Lung (tissue), 12 donors: ENCODE data around the gene PRPF6. TPM values are rescaled to one million over a fixed set of nuclear protein-coding genes. Genes with fewer than 3 reads are reported as not detected.

Experiments
- ATAC-seq: fragments of 200-7000 bp; cut with Tn5 transposase; one replicate; pipeline ENCODE4 v1.9.1; 2020; ENCODE audit warnings: moderate number of reproducible peaks; ENCODE audit not compliant: insufficient read depth, low FRiP score
- DNase-seq, 3 donors: peaks; one replicate each; pipeline ENCODE4 v3.0.0-alpha.2; 2013 to 2017
- H3K27ac ChIP-seq, 2 donors: one replicate each; pipeline ENCODE4 v1.5.1; 2013; ENCODE audit warnings: mild to moderate bottlenecking in 2 of 2, moderate library complexity in 2 of 2, control low read depth in 1 of 2, inconsistent platforms in 1 of 2, low read depth in 1 of 2, low read length in 1 of 2
- H3K27me3 ChIP-seq, 3 donors: one replicate each; pipeline ENCODE4 v1.5.1; 2013; ENCODE audit warnings: low read length in 2 of 3; ENCODE audit not compliant: control insufficient read depth in 3 of 3, insufficient read depth in 3 of 3
- H3K36me3 ChIP-seq, 4 donors: one replicate each; pipeline ENCODE4 v1.5.1; 2013; ENCODE audit warnings: low read length in 4 of 4, mild to moderate bottlenecking in 1 of 4, moderate library complexity in 1 of 4; ENCODE audit not compliant: control insufficient read depth in 4 of 4, insufficient read depth in 4 of 4
- H3K4me1 ChIP-seq, 5 donors: one replicate each; pipeline ENCODE4 v1.5.1; 2013; ENCODE audit warnings: low read length in 5 of 5, mild to moderate bottlenecking in 2 of 5, moderate library complexity in 1 of 5; ENCODE audit not compliant: control insufficient read depth in 5 of 5, insufficient read depth in 5 of 5
- H3K4me3 ChIP-seq: one replicate; pipeline ENCODE4 v1.5.1; 2013; ENCODE audit warnings: mild to moderate bottlenecking, control low read depth, moderate library complexity
- H3K9ac ChIP-seq, 2 donors: one replicate each; pipeline ENCODE4 v1.5.1; 2013; ENCODE audit warnings: low read length in 2 of 2, control low read depth in 1 of 2; ENCODE audit not compliant: insufficient read depth in 1 of 2
- H3K9me3 ChIP-seq, 4 donors: one replicate each; pipeline ENCODE4 v1.5.1; 2013; ENCODE audit warnings: low read length in 3 of 4, mild to moderate bottlenecking in 1 of 4, moderate library complexity in 1 of 4; ENCODE audit not compliant: control insufficient read depth in 4 of 4, insufficient read depth in 3 of 4
- WGBS, 2 donors: extraction: QIAGEN DNeasy Blood & Tissue Kit; methylation state at CpG; one replicate each; pipeline ENCODE4 v1.1.7; 2013; 5-methylcytosine and 5-hydroxymethylcytosine counted together
- polyA plus RNA-seq, 2 donors: library from polyadenylated mRNA; stranded (reverse); fragments of 200-250 nt; gene quantifications; one replicate each; pipeline ENCODE4 v1.2.1, GENCODE V29; 2013
- total RNA-seq, 2 donors: library from RNA; depleted of rRNA in 1 of 2; stranded (reverse); fragments of >200 nt in 1 of 2; gene quantifications; one replicate each; pipeline ENCODE4 v1.2.1, GENCODE V29; 2014 to 2021
- TF ChIP-seq, protein P1 (sequence below): IDR thresholded peaks from 2 replicates; pipeline ENCODE4 v1.5.1; 2012; ENCODE audit warnings: mild to moderate bottlenecking; ENCODE audit errors: control extremely low read depth, extremely low read depth
- donor health status: control.
- donor health status: control.
- donor health status: Bipolar disorder and iron deficiency.
- donor health status: healthy.
- donor health status: DM: yes; HTN: yes; CAD: no.

Gene PRPF6
- total and polyA plus RNA-seq, 4 donors: 43.6 to 65.0 (median 54.2) TPM

DNA sequence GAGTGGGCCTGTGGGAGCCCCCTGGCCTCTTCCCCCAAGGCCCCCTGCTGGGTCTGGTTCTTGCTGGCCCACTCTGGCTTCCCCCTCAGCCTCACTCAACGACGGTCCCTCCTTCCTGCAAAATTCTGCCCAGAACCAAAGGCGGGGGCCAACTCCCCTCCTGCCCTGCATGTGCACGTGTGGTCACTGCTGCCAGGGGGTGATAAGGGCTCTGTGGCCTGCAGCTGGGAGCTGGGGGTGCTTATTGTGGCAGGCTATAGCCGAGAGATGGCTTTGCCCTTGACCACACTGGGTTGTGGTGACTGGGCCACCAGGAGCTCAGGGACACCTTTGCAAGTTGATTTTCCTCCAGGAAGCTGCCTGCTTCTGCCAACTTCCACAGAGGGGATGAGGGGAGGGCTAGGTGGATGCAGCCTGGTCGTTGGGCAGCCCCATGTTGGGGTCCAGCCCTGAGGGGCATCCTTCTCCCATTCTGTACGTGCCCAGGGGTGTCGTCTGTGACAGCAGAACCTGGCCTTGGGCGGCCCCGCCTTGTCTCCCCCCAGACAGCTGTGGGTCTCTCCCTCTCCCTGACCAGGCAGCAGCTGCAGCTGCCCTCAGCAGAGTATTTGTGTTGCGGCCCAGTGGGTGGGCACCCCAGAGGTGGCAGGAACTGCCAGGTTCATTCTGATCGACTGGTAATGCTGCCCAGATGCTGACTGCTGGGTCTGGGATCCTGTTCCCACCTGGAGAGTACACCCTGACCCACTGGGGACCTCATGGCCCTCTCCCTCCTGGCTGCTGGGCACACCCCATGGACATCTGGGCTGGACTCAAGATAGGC lies 87.7 kb downstream of the PRPF6 start:
- TF ChIP-seq, protein P1, sequence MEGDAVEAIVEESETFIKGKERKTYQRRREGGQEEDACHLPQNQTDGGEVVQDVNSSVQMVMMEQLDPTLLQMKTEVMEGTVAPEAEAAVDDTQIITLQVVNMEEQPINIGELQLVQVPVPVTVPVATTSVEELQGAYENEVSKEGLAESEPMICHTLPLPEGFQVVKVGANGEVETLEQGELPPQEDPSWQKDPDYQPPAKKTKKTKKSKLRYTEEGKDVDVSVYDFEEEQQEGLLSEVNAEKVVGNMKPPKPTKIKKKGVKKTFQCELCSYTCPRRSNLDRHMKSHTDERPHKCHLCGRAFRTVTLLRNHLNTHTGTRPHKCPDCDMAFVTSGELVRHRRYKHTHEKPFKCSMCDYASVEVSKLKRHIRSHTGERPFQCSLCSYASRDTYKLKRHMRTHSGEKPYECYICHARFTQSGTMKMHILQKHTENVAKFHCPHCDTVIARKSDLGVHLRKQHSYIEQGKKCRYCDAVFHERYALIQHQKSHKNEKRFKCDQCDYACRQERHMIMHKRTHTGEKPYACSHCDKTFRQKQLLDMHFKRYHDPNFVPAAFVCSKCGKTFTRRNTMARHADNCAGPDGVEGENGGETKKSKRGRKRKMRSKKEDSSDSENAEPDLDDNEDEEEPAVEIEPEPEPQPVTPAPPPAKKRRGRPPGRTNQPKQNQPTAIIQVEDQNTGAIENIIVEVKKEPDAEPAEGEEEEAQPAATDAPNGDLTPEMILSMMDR: no peak
- DNase-seq: no peak
- Histone ChIP-seq H3K4me1 (peaks cover 4 to 14% (median 8%) of the 10 kb centered on the region in 5 donors), H3K36me3 (peaks cover 0 to 23% (median 11%) of the 10 kb centered on the region in 4 donors), H3K9me3 (no peaks in the 10 kb centered on the region), H3K4me3 (no peak overlapping the region), H3K9ac (no peak overlapping the region), H3K27ac (no peak overlapping the region), H3K27me3 (no peaks in the 10 kb centered on the region)
- 62 to 78% methylated on average over 12 of the region's 12 CpGs for WGBS, 2 donors
- no peak for ATAC-seq

DNA sequence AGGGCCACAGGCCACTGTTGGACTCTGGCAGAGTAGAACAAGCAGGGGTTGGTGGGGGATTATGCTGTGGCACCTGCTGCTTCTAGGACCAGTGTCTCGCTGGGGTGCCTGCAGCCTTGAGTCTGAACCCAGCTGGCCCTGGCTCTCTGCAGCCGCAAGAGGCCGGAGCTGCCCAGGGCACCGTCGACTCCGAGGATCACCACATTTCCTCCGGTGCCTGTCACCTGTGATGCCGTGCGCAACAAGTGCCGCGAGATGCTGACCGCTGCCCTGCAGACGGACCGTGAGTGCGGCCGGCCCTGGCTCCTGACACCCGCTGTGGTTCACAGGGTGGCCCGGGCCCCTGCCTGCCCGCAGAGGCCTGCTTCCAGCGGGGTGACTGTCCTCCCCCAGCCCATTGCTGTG lies 88.3 kb downstream of the PRPF6 start:
- Histone ChIP-seq H3K9ac (no peak overlapping the region), H3K4me1 (peaks cover under 1 to 8% (median 2%) of the 10 kb centered on the region in 5 donors), H3K36me3 (peaks cover 0 to 24% (median 14%) of the 10 kb centered on the region in 4 donors), H3K27ac (no peak overlapping the region), H3K9me3 (no peaks in the 10 kb centered on the region), H3K27me3 (no peaks in the 10 kb centered on the region), H3K4me3 (no peak overlapping the region)
- ATAC-seq (no peak), DNase-seq (no peak)
- WGBS, 2 donors: 87 to 89% methylated on average over 20 of the region's 20 CpGs
- TF ChIP-seq, protein P1: no peak

DNA sequence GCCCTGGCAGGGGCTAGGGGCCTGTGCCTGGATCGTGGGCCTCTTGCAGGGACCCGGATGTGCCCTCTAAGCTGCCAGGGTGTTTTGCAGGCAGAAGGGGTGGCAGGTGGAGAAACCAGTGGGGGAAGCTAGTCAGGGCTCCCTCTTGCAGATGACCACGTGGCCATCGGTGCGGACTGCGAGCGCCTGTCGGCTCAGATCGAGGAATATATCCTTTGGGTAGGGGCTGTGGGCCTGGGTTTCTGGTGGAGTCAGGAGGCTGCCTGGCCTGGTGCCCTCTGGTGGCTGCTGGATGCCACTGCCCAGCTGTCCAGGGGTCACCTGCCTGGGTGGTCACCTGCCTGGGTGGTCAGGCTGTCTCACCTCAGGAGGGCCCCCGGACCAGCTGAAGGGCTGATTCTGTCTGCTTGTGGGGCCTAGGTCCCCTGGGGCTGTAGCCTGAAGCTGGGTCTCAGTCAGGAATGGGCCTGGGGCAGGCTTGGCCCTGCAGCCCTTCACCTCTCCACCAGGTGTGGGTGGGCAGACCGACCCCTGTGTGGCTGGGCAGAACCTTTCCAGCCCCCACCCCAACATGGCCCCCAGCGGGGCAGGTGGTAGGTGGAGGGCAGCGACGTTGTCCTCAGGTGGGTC lies 88.8 kb downstream of the PRPF6 start:
- H3K27me3 ChIP-seq: no peaks in the 10 kb centered on the region
- WGBS, 2 donors: 54 to 61% methylated on average over 14 of the region's 14 CpGs
- H3K4me1 ChIP-seq: peaks cover 0 to 5% (median 0%) of the 10 kb centered on the region in 5 donors
- H3K36me3 ChIP-seq: peaks cover 0 to 29% (median 14%) of the 10 kb centered on the region in 4 donors
- ATAC-seq: no peak
- no peaks in the 10 kb centered on the region for H3K9me3 ChIP-seq
- no peak overlapping the region for H3K27ac ChIP-seq
- no peak overlapping the region for H3K4me3 ChIP-seq
- H3K9ac ChIP-seq: no peak overlapping the region
- DNase-seq: peak in 1 of 3 donors; percentile 64
- TF ChIP-seq, protein P1: peak; percentile 7
